Measurements from ENCODE around the gene UST.

The UST gene

DNA sequence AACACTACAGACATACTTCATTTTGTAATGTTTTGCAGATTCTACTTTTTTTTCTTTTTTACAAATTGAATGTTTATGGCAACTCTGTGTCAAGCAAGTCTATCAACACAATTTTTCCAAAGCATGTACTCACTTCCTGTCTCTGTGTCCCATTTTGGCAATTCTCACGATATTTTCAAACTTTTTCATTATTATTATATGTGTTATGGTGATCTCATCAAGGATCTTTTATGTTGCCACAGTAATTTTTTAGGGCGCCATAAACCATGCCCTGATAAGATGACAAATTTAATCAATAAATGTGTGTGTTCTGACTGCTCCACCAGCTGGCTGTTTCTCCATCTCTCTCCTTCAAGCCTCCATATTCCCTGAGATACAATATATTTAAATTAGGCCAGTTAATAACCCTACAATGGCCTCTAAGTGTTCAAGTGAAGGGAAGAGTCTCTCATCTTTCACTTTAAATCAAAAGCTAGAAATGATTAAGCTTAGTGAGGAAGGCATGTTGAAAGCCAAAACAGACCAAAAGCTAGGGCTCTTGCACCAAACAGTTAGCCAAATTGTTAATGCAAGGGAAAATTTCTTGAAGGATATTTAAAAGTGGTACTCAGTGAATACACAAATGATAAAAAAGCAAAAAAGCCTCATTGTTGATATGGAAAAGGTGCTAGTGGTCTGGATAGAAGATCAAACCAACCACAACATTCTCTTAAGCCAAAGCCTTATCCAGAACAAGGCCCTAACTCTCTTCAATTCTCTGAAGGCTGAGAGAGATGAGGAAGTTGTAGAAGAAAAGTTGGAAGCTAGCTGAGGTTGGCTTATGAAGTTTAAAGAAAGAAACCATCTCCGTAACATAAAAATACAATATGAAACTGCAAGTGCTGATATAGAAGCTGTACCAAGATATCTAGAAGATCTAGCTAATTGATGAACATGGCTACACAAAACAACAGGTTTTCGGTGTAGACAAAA is 376.3 kb downstream of the UST start:
- no peaks in the 10 kb centered on the region for H3K4me1 ChIP-seq (ENCODE audit: control insufficient read depth, insufficient read depth, low read length)
- no peak overlapping the region for H3K27ac ChIP-seq (ENCODE audit: low read depth, low read length)
- no peaks in the 10 kb centered on the region for H3K27me3 ChIP-seq (ENCODE audit: control insufficient read depth, insufficient read depth, low read length)
- H3K9ac ChIP-seq (ENCODE audit: low read length), result no peak overlapping the region
- no peaks in the 10 kb centered on the region for H3K9me3 ChIP-seq (ENCODE audit: control insufficient read depth, insufficient read depth, low read depth, low read length)
- no peak overlapping the region for H3K4me3 ChIP-seq (ENCODE audit: low read depth, low read length)
- H3K36me3 ChIP-seq (ENCODE audit: control insufficient read depth, insufficient read depth, low read length), result no peaks in the 10 kb centered on the region

DNA sequence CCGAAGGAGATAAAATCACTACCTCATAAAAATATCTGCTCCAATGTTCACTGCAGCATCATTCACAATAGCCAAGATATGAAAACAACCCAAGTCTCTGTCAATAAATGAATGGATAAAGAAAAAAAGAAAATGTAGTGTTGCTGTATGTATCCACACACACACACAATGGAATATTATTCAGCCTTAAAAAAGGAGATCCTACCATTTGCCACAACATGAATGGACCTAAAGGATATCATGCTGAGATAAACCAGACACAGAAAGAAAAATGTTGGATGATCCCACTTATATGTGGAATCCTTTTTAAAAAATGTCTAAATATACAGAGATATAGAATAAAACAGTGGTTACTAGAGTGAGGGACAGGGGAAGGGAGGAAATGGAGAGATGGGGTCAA is 378.5 kb downstream of the UST start:
- H3K27ac ChIP-seq (ENCODE audit: low read depth, low read length), result no peak overlapping the region
- no peaks in the 10 kb centered on the region for H3K36me3 ChIP-seq (ENCODE audit: control insufficient read depth, insufficient read depth, low read length)
- H3K9me3 ChIP-seq (ENCODE audit: control insufficient read depth, insufficient read depth, low read depth, low read length), result no peaks in the 10 kb centered on the region
- no peaks in the 10 kb centered on the region for H3K4me1 ChIP-seq (ENCODE audit: control insufficient read depth, insufficient read depth, low read length)
- no peak overlapping the region for H3K4me3 ChIP-seq (ENCODE audit: low read depth, low read length)
- H3K9ac ChIP-seq (ENCODE audit: low read length), result no peak overlapping the region
- no peaks in the 10 kb centered on the region for H3K27me3 ChIP-seq (ENCODE audit: control insufficient read depth, insufficient read depth, low read length)
